Activated CD8-positive, alpha-beta memory T cell treated with anti-CD3 and anti-CD28 coated beads, Interleukin-2, amount 50 U/mL, for 1 hour (primary cell): ENCODE results near the gene TSPYL2.

Experiments
- DNase-seq: peaks from one replicate; pipeline ENCODE4 v3.0.0-alpha.2; 2020; ENCODE audit errors: extremely low read depth

The TSPYL2 gene

GRCh38 chrX:53080628-53081580 is 1.3 kb upstream of the TSPYL2 start:
- DNase-seq: no peak

GRCh38 chrX:53082773-53083616 is 828 bp downstream of the TSPYL2 start:
- no peak for DNase-seq

GRCh38 chrX:53084043-53084570 is 1.9 kb downstream of the TSPYL2 start:
- no peak for DNase-seq

- DNase-seq: no peak
These were observed 2.7 kb downstream of the TSPYL2 start for GRCh38 chrX:53084863-53085262.

- no peak for DNase-seq
These were observed 3.6 kb downstream of the TSPYL2 start for GRCh38 chrX:53085661-53086229.

- DNase-seq: no peak
These were observed 4.3 kb downstream of the TSPYL2 start for GRCh38 chrX:53086464-53086863.

GRCh38 chrX:53087388-53087831 is 5.2 kb downstream of the TSPYL2 start:
- DNase-seq: no peak

GRCh38 chrX:53088136-53088974 is 6.2 kb downstream of the TSPYL2 start:
- peak; percentile 79 for DNase-seq

- DNase-seq: no peak
These were observed 7.2 kb downstream of the TSPYL2 start for GRCh38 chrX:53089224-53089842.

GRCh38 chrX:53089925-53090324 is 7.8 kb downstream of the TSPYL2 start:
- no peak for DNase-seq

- DNase-seq: no peak
These were observed 9.2 kb downstream of the TSPYL2 start for GRCh38 chrX:53091354-53091753.

- DNase-seq: no peak
These were observed 11.0 kb downstream of the TSPYL2 start for GRCh38 chrX:53093177-53093655.

GRCh38 chrX:53093748-53094581 is 11.8 kb downstream of the TSPYL2 start, which contains the start of gene KANTR:
TSS of gene KANTR (plus strand) at chrX:53094142. CDS start at chrX:53124273, 30,131 bp downstream.
- peak; percentile 67 for DNase-seq

- no peak for DNase-seq
These were observed 12.4 kb downstream of the TSPYL2 start for GRCh38 chrX:53094582-53094905.

GRCh38 chrX:53095796-53096195 is 13.6 kb downstream of the TSPYL2 start:
- no peak for DNase-seq

- no peak for DNase-seq
These were observed 32.8 kb downstream of the TSPYL2 start for GRCh38 chrX:53114864-53115549.

GRCh38 chrX:53115550-53115874 is 33.3 kb downstream of the TSPYL2 start:
- no peak for DNase-seq

- DNase-seq: no peak
These were observed 33.9 kb downstream of the TSPYL2 start for GRCh38 chrX:53116101-53116500.

- DNase-seq: no peak
These were observed 39.8 kb downstream of the TSPYL2 start for GRCh38 chrX:53122013-53122412.
